Activated CD4-positive, alpha-beta T cell treated with anti-CD3 and anti-CD28 coated beads, Interleukin-2, amount 10 ng/mL, durations not matched to agents 24 days and 14 days (primary cell): ENCODE measurements around the gene UNK. TPM values are rescaled to one million over a fixed set of nuclear protein-coding genes. Genes with fewer than 3 reads are reported as not detected.

Experiments used
- DNase-seq: peaks from one replicate; pipeline ENCODE4 v3.0.0; 2022
- H3K27ac Mint-ChIP-seq: one replicate; pipeline ENCODE4 v1.8.0; 2022; ENCODE audit warnings: mild to moderate bottlenecking, mixed read lengths
- H3K27me3 Mint-ChIP-seq: one replicate; pipeline ENCODE4 v1.8.0; 2022; ENCODE audit warnings: mixed read lengths
- H3K36me3 Mint-ChIP-seq: one replicate; pipeline ENCODE4 v1.8.0; 2022; ENCODE audit warnings: low read depth, mild to moderate bottlenecking, mixed read lengths
- H3K4me1 Mint-ChIP-seq: one replicate; pipeline ENCODE4 v1.8.0; 2021; ENCODE audit warnings: mixed read lengths
- H3K4me3 Mint-ChIP-seq: one replicate; pipeline ENCODE4 v1.8.0; 2022; ENCODE audit warnings: mild to moderate bottlenecking, moderate library complexity, mixed read lengths
- H3K9me3 Mint-ChIP-seq: one replicate; pipeline ENCODE4 v1.8.0; 2021; ENCODE audit warnings: mixed read lengths
- intact Hi-C: fragments of 100-400 bp; cut with micrococcal nuclease; formaldehyde crosslinking; loops from one replicate; pipeline ENCODE4 v1.15.1; 2023
- total RNA-seq: library from RNA; stranded (reverse); gene quantifications from 2 replicates; pipeline ENCODE4 v1.2.3, GENCODE V29; 2022

The UNK gene
- total RNA-seq, 1 donor from 2014 or later = 30.0 TPM

- Mint-ChIP-seq H3K9me3 (no peaks in the 10 kb centered on the region), H3K27ac (no peak overlapping the region), H3K27me3 (no peaks in the 10 kb centered on the region), H3K4me3 (no peak overlapping the region), H3K36me3 (peaks cover 27% of the 10 kb centered on the region), H3K4me1 (peaks cover 5% of the 10 kb centered on the region)
- intact Hi-C loops = no loop called here
- DNase-seq = no peak
These were observed 55.6 kb downstream of the UNK start for GRCh38 chr17:75839942-75840798.

GRCh38 chr17:75840799-75841164, 56.2 kb downstream of the UNK start:
- Mint-ChIP-seq H3K4me1 (peaks cover 10% of the 10 kb centered on the region), H3K9me3 (no peaks in the 10 kb centered on the region), H3K36me3 (peaks cover 29% of the 10 kb centered on the region), H3K27ac (no peak overlapping the region), H3K4me3 (no peak overlapping the region), H3K27me3 (no peaks in the 10 kb centered on the region)
- intact Hi-C loops = no loop called here
- no peak for DNase-seq

GRCh38 chr17:75842411-75842810, 57.8 kb downstream of the UNK start:
- intact Hi-C loops = no loop called here
- H3K27ac Mint-ChIP-seq = peak overlapping the region; percentile 66
- no peaks in the 10 kb centered on the region for H3K9me3 Mint-ChIP-seq
- peaks cover 11% of the 10 kb centered on the region for H3K4me1 Mint-ChIP-seq
- H3K27me3 Mint-ChIP-seq = no peaks in the 10 kb centered on the region
- H3K36me3 Mint-ChIP-seq = peaks cover 31% of the 10 kb centered on the region
- peak overlapping the region; percentile 89 for H3K4me3 Mint-ChIP-seq
- no peak for DNase-seq

GRCh38 chr17:75842963-75843576, 58.5 kb downstream of the UNK start:
- H3K4me1 Mint-ChIP-seq = peaks cover 11% of the 10 kb centered on the region
- intact Hi-C loops = loop anchor here (1.0 kb wide), 1 partner anchor 57 kb away; no protein-coding TSS in a partner anchor

GRCh38 chr17:75843577-75844529, 59.2 kb downstream of the UNK start, which contains the start of gene UNC13D:
TSS of gene UNC13D (minus strand) at chr17:75844404. CDS start at chr17:75844337, 67 bp downstream.
- peaks cover 32% of the 10 kb centered on the region for H3K36me3 Mint-ChIP-seq
- no peaks in the 10 kb centered on the region for H3K27me3 Mint-ChIP-seq
- intact Hi-C loops = loop anchor here (1.0 to 2.0 kb wide), 3 partner anchors 11 to 65 kb away; partner anchors contain the start of gene WBP2
- H3K27ac Mint-ChIP-seq = peak within 1 kb of the TSS; percentile 97
- peaks cover 18% of the 10 kb centered on the region for H3K4me1 Mint-ChIP-seq
- DNase-seq = peak; percentile 89
- H3K9me3 Mint-ChIP-seq = no peaks in the 10 kb centered on the region
- H3K4me3 Mint-ChIP-seq = peak within 1 kb of the TSS; percentile 89

More at GRCh38 chr17:75842963-75843576, 58.5 kb downstream of the UNK start:
- H3K36me3 Mint-ChIP-seq = peaks cover 29% of the 10 kb centered on the region
- H3K4me3 Mint-ChIP-seq = peak overlapping the region; percentile 89
- peak overlapping the region; percentile 97 for H3K27ac Mint-ChIP-seq
- no peaks in the 10 kb centered on the region for H3K9me3 Mint-ChIP-seq
- no peaks in the 10 kb centered on the region for H3K27me3 Mint-ChIP-seq
- DNase-seq = peak; percentile 79

- peak overlapping the region; percentile 97 for H3K27ac Mint-ChIP-seq
- peak overlapping the region; percentile 89 for H3K4me3 Mint-ChIP-seq
- peaks cover 29% of the 10 kb centered on the region for H3K36me3 Mint-ChIP-seq
- no peaks in the 10 kb centered on the region for H3K27me3 Mint-ChIP-seq
- H3K4me1 Mint-ChIP-seq = peaks cover 19% of the 10 kb centered on the region
- no peaks in the 10 kb centered on the region for H3K9me3 Mint-ChIP-seq
- intact Hi-C loops = loop anchor here (1.0 to 2.0 kb wide), 2 partner anchors 11 to 66 kb away; partner anchors contain the start of gene WBP2
- DNase-seq = no peak
These were observed 60.0 kb downstream of the UNK start for GRCh38 chr17:75844530-75845057.

- Mint-ChIP-seq H3K9me3 (no peaks in the 10 kb centered on the region), H3K4me1 (peaks cover 19% of the 10 kb centered on the region), H3K4me3 (peak overlapping the region; percentile 89), H3K27me3 (no peaks in the 10 kb centered on the region), H3K27ac (peak overlapping the region; percentile 79), H3K36me3 (peaks cover 31% of the 10 kb centered on the region)
- intact Hi-C loops = loop anchor here (2.0 kb wide), 1 partner anchor 66 kb away; a partner anchor contains a TSS
- peak; percentile 88 for DNase-seq
These were observed 60.6 kb downstream of the UNK start for GRCh38 chr17:75845058-75845711.

- DNase-seq = no peak
- H3K4me1 Mint-ChIP-seq = peaks cover 19% of the 10 kb centered on the region
- H3K27ac Mint-ChIP-seq = peak overlapping the region; percentile 79
- peaks cover 32% of the 10 kb centered on the region for H3K36me3 Mint-ChIP-seq
- no peaks in the 10 kb centered on the region for H3K9me3 Mint-ChIP-seq
- intact Hi-C loops = loop anchor here (2.0 kb wide), 1 partner anchor 67 kb away; a partner anchor contains a TSS
- no peaks in the 10 kb centered on the region for H3K27me3 Mint-ChIP-seq
- H3K4me3 Mint-ChIP-seq = peak overlapping the region; percentile 44
These were observed 61.5 kb downstream of the UNK start for GRCh38 chr17:75845933-75846691.

- H3K9me3 Mint-ChIP-seq = no peaks in the 10 kb centered on the region
- no peaks in the 10 kb centered on the region for H3K27me3 Mint-ChIP-seq
- H3K4me3 Mint-ChIP-seq = no peak overlapping the region
- peaks cover 35% of the 10 kb centered on the region for H3K36me3 Mint-ChIP-seq
- intact Hi-C loops = no loop called here
- H3K4me1 Mint-ChIP-seq = peaks cover 19% of the 10 kb centered on the region
- H3K27ac Mint-ChIP-seq = no peak overlapping the region
- no peak for DNase-seq
These were observed 62.3 kb downstream of the UNK start for GRCh38 chr17:75846692-75847613.

GRCh38 chr17:75847614-75848522, 63.3 kb downstream of the UNK start:
- Mint-ChIP-seq H3K27me3 (no peaks in the 10 kb centered on the region), H3K4me3 (no peak overlapping the region), H3K27ac (peak overlapping the region; percentile 47), H3K9me3 (no peaks in the 10 kb centered on the region), H3K36me3 (peaks cover 30% of the 10 kb centered on the region), H3K4me1 (peaks cover 18% of the 10 kb centered on the region)
- DNase-seq = no peak
- intact Hi-C loops = no loop called here
